ENCODE data around the gene DEDD2. TPM values are rescaled to one million over a fixed set of nuclear protein-coding genes. Genes with fewer than 3 reads are reported as not detected.

The DEDD2 gene
- total and polyA plus RNA-seq, 10 donors: 24.7 to 73.9 (median 47.2) TPM

- H3K36me3 ChIP-seq: peaks cover 0 to 25% (median 3%) of the 10 kb centered on the region in 6 donors
- peaks cover 14 to 36% (median 29%) of the 10 kb centered on the region in 6 donors for H3K4me1 ChIP-seq
- no peaks in the 10 kb centered on the region for H3K27me3 ChIP-seq (replicated peaks in 1 of 7)
- H3K4me3 ChIP-seq: no peak overlapping the region
- no peak overlapping the region for H3K27ac ChIP-seq
- intact Hi-C loops (cut with DNase I; ENCODE audit: low total_unique reads): no loop called here
- TF ChIP-seq POLR2A (IDR thresholded peaks at IDR 0.05) (no peak), POLR2AphosphoS5 (IDR thresholded peaks at IDR 0.05) (no peak), CTCF (IDR thresholded peaks at IDR 0.05 in 8 of 11, conservative IDR thresholded peaks at IDR 0.05 in 3 of 11) (no peak)
- WGBS, 5 donors: 82 to 96% (median 89%) methylated on average over 1 of the region's 1 CpG
- DNase-seq: no peak
- H3K9me3 ChIP-seq: peaks cover 0 to 7% (median 6%) of the 10 kb centered on the region in 8 donors
Observed at GRCh38 chr19:42193294-42193693, 24.2 kb downstream of the DEDD2 start.

- no peaks in the 10 kb centered on the region for H3K27me3 ChIP-seq (replicated peaks in 1 of 7)
- no peak for DNase-seq
- peaks cover 0 to 7% (median 6%) of the 10 kb centered on the region in 8 donors for H3K9me3 ChIP-seq
- H3K27ac ChIP-seq: no peak overlapping the region
- TF ChIP-seq CTCF (IDR thresholded peaks at IDR 0.05 in 8 of 11, conservative IDR thresholded peaks at IDR 0.05 in 3 of 11): no peak
- no peak for TF ChIP-seq POLR2AphosphoS5 (IDR thresholded peaks at IDR 0.05)
- TF ChIP-seq POLR2A (IDR thresholded peaks at IDR 0.05): no peak
- H3K4me1 ChIP-seq: peaks cover 2 to 22% (median 14%) of the 10 kb centered on the region in 6 donors
- H3K36me3 ChIP-seq: peaks cover 0 to 10% (median 0%) of the 10 kb centered on the region in 6 donors
- 62 to 80% (median 67%) methylated on average over 3 of the region's 3 CpGs for WGBS, 5 donors
- intact Hi-C loops (cut with DNase I; ENCODE audit: low total_unique reads): no loop called here
- no peak overlapping the region for H3K4me3 ChIP-seq
Observed at GRCh38 chr19:42191855-42192254, 25.6 kb downstream of the DEDD2 start.

GRCh38 chr19:42191330-42191729 is 26.1 kb downstream of the DEDD2 start:
- peaks cover 0 to 5% (median 0%) of the 10 kb centered on the region in 6 donors for H3K36me3 ChIP-seq
- H3K4me3 ChIP-seq: no peak overlapping the region
- intact Hi-C loops (cut with DNase I; ENCODE audit: low total_unique reads): no loop called here
- H3K4me1 ChIP-seq: peaks cover 0 to 21% (median 9%) of the 10 kb centered on the region in 6 donors
- peaks cover 0 to 7% (median 6%) of the 10 kb centered on the region in 8 donors for H3K9me3 ChIP-seq
- TF ChIP-seq POLR2AphosphoS5 (IDR thresholded peaks at IDR 0.05) (no peak), CTCF (IDR thresholded peaks at IDR 0.05 in 8 of 11, conservative IDR thresholded peaks at IDR 0.05 in 3 of 11) (no peak), POLR2A (IDR thresholded peaks at IDR 0.05) (no peak)
- WGBS, 5 donors: 87 to 96% (median 92%) methylated on average over 1 of the region's 1 CpG
- H3K27ac ChIP-seq: no peak overlapping the region
- no peaks in the 10 kb centered on the region for H3K27me3 ChIP-seq (replicated peaks in 1 of 7)
- DNase-seq: no peak

- Histone ChIP-seq H3K9me3 (peaks cover 0 to 7% (median 6%) of the 10 kb centered on the region in 8 donors), H3K4me1 (peaks cover 16 to 32% (median 26%) of the 10 kb centered on the region in 6 donors), H3K27ac (no peak overlapping the region), H3K36me3 (no peaks in the 10 kb centered on the region), H3K4me3 (no peak overlapping the region), H3K27me3 (replicated peaks in 1 of 7) (no peaks in the 10 kb centered on the region)
- WGBS, 5 donors: 73 to 87% (median 80%) methylated on average over 3 of the region's 3 CpGs
- intact Hi-C loops (cut with DNase I; ENCODE audit: low total_unique reads): loop anchor here (10.0 kb wide), 1 partner anchor 54 kb away; the partner anchor contains the start of gene POU2F2
- DNase-seq: no peak
- TF ChIP-seq POLR2AphosphoS5 (IDR thresholded peaks at IDR 0.05) (no peak), POLR2A (IDR thresholded peaks at IDR 0.05) (no peak), CTCF (IDR thresholded peaks at IDR 0.05 in 8 of 11, conservative IDR thresholded peaks at IDR 0.05 in 3 of 11) (no peak)
Observed at GRCh38 chr19:42189133-42189532, 28.3 kb downstream of the DEDD2 start.

All from spleen (tissue), 11 donors.